ENCODE results near the gene ERN1. TPM values are rescaled to one million over a fixed set of nuclear protein-coding genes. Genes with fewer than 3 reads are reported as not detected.

Gene ERN1
- polyA plus RNA-seq, 1 donor (not counting 4 experiments of a cell fraction or from before 2014, with no cell fraction given), result 7.1 TPM

GRCh38 chr17:64115822-64116534 lies 14.0 kb downstream of the ERN1 start:
- Histone ChIP-seq H3K4me1 (ENCODE audit: control insufficient read depth, extremely low read depth, insufficient read depth, low read length) (peaks cover 33% of the 10 kb centered on the region), H3K36me3 (ENCODE audit: control insufficient read depth in 2 of 2, extremely low read depth in 1 of 2, insufficient read depth in 2 of 2, low read length in 2 of 2) (peaks cover 3% of the 10 kb centered on the region in 2 experiments), H3K9me3 (ENCODE audit: control insufficient read depth, low read depth, low read length) (no peaks in the 10 kb centered on the region), H3K79me2 (ENCODE audit: control insufficient read depth, insufficient read depth, low read length) (peaks cover 16% of the 10 kb centered on the region), H3K27ac (ENCODE audit: control insufficient read depth, insufficient read depth, low read length) (peak overlapping the region; percentile 85), H2AFZ (ENCODE audit: control insufficient read depth, low read length) (no peak overlapping the region), H3K4me3 (ENCODE audit: control insufficient read depth in 2 of 3, extremely low read depth in 1 of 3, insufficient read depth in 2 of 3, low read depth in 1 of 3, low read length in 3 of 3) (peak overlapping the region in 2 of 3 experiments; percentile 16 to 65), H3K4me2 (ENCODE audit: control insufficient read depth, extremely low read depth, insufficient read depth, low read depth, low read length) (peak overlapping the region; percentile 92), H4K20me1 (ENCODE audit: control insufficient read depth, extremely low read depth, insufficient read depth, low read length) (peaks cover 3% of the 10 kb centered on the region), H3K27me3 (ENCODE audit: control insufficient read depth, extremely low read depth, insufficient read depth, low read length) (no peaks in the 10 kb centered on the region), H3K9ac (ENCODE audit: control insufficient read depth, extremely low read depth, insufficient read depth, low read length) (peak overlapping the region; percentile 33), H3K9me1 (ENCODE audit: control insufficient read depth, extremely low read depth, insufficient read depth, low read length) (peaks cover 5% of the 10 kb centered on the region)
- no peak for TF ChIP-seq CTCF (optimal IDR thresholded peaks at IDR 0.05 in 1 of 3, IDR thresholded peaks at IDR 0.05 in 1 of 3, conservative IDR thresholded peaks at IDR 0.05 in 1 of 3; ENCODE audit: extremely low read depth in 1 of 3, insufficient read depth in 2 of 3, low read length in 3 of 3)
- TF ChIP-seq EZH2 (IDR thresholded peaks at IDR 0.05; ENCODE audit: low read length), result no peak
- FAIRE-seq (peak; percentile 84), DNase-seq (ENCODE audit: low read depth, low spot score) (peak; percentile 92)
- dilution Hi-C loops (cut with MboI; ENCODE audit: extremely low pct_ligation_motif_present, low sequenced_read_pairs), result no loop called here

- TF ChIP-seq EZH2 (IDR thresholded peaks at IDR 0.05; ENCODE audit: low read length) (peak; percentile 23), CTCF (optimal IDR thresholded peaks at IDR 0.05 in 1 of 3, IDR thresholded peaks at IDR 0.05 in 1 of 3, conservative IDR thresholded peaks at IDR 0.05 in 1 of 3; ENCODE audit: extremely low read depth in 1 of 3, insufficient read depth in 2 of 3, low read length in 3 of 3) (no peak)
- DNase-seq (ENCODE audit: low read depth, low spot score), result no peak
- FAIRE-seq, result peak; percentile 82
- H4K20me1 ChIP-seq (ENCODE audit: control insufficient read depth, extremely low read depth, insufficient read depth, low read length), result peaks cover 3% of the 10 kb centered on the region
- H3K9ac ChIP-seq (ENCODE audit: control insufficient read depth, extremely low read depth, insufficient read depth, low read length), result peak overlapping the region; percentile 24
- peaks cover 1 to 2% of the 10 kb centered on the region in 2 experiments for H3K36me3 ChIP-seq (ENCODE audit: control insufficient read depth in 2 of 2, extremely low read depth in 1 of 2, insufficient read depth in 2 of 2, low read length in 2 of 2)
- H3K4me3 ChIP-seq (ENCODE audit: control insufficient read depth in 2 of 3, extremely low read depth in 1 of 3, insufficient read depth in 2 of 3, low read depth in 1 of 3, low read length in 3 of 3), result peak overlapping the region in 2 of 3 experiments; percentile 5 to 65
- H3K4me1 ChIP-seq (ENCODE audit: control insufficient read depth, extremely low read depth, insufficient read depth, low read length), result peaks cover 39% of the 10 kb centered on the region
- H3K4me2 ChIP-seq (ENCODE audit: control insufficient read depth, extremely low read depth, insufficient read depth, low read depth, low read length), result peak overlapping the region; percentile 92
- H3K27me3 ChIP-seq (ENCODE audit: control insufficient read depth, extremely low read depth, insufficient read depth, low read length), result no peaks in the 10 kb centered on the region
- H3K27ac ChIP-seq (ENCODE audit: control insufficient read depth, insufficient read depth, low read length), result peak overlapping the region; percentile 85
- H3K9me3 ChIP-seq (ENCODE audit: control insufficient read depth, low read depth, low read length), result no peaks in the 10 kb centered on the region
- peaks cover 13% of the 10 kb centered on the region for H3K79me2 ChIP-seq (ENCODE audit: control insufficient read depth, insufficient read depth, low read length)
- dilution Hi-C loops (cut with MboI; ENCODE audit: extremely low pct_ligation_motif_present, low sequenced_read_pairs), result no loop called here
- peak overlapping the region; percentile 2 for H2AFZ ChIP-seq (ENCODE audit: control insufficient read depth, low read length)
- H3K9me1 ChIP-seq (ENCODE audit: control insufficient read depth, extremely low read depth, insufficient read depth, low read length), result peaks cover 5% of the 10 kb centered on the region
Measured at GRCh38 chr17:64115043-64115698, 14.8 kb downstream of the ERN1 start.
